Right kidney (tissue), 1 donor: ENCODE results near the gene BOLA3.
"Not testable (repeated sequence)": the region's sequence is repeated elsewhere in the genome, so short reads cannot be mapped to it uniquely, and the experiment has no call there.

Experiments
- DNase-seq: peaks from one replicate; pipeline ENCODE4 v3.0.0-alpha.2; 2016

Gene BOLA3

GRCh38 chr2:74152954-74153353 lies 5.2 kb upstream of the BOLA3 start:
- DNase-seq = no peak

DNA sequence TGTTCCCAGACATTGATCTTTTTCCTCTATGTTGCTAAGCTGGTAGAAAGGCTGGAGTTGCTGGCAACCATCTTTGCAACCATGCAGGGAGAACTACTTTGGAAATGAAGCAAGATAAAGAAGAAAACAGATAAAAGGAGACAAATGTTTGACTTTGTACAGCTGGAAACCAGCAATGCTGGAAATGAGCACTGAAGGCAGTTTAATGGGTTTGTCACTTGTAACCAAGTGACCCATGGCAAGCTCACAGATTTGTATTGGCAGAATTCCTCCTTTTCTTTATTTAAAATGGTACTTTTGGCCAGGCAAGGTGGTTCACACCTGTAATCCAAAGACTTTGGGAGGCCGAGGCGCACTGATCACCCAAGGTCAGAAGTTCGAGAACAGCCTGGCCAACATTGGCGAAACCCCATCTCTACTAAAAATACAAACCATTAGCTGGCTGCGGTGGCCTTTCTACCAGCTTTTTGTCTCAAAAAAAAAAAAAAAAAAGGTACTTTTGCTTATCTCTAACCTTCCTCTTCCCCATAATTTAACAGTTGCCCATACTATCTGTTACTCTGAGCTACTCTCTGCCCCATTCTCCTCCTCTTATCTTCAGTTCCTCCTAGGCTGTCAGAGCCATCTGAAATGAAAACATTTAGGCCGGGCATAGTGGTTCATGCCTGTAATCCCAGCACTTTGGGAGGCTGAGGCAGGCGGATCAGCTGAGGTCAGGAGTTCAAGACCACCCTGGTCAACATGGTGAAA lies 2.0 kb upstream of the BOLA3 start:
- DNase-seq = no peak

GRCh38 chr2:74149247-74149525 lies 1.5 kb upstream of the BOLA3 start:
- no peak for DNase-seq

- DNase-seq = no peak
Measured at GRCh38 chr2:74148457-74149246, 940 bp upstream of the BOLA3 start.

DNA sequence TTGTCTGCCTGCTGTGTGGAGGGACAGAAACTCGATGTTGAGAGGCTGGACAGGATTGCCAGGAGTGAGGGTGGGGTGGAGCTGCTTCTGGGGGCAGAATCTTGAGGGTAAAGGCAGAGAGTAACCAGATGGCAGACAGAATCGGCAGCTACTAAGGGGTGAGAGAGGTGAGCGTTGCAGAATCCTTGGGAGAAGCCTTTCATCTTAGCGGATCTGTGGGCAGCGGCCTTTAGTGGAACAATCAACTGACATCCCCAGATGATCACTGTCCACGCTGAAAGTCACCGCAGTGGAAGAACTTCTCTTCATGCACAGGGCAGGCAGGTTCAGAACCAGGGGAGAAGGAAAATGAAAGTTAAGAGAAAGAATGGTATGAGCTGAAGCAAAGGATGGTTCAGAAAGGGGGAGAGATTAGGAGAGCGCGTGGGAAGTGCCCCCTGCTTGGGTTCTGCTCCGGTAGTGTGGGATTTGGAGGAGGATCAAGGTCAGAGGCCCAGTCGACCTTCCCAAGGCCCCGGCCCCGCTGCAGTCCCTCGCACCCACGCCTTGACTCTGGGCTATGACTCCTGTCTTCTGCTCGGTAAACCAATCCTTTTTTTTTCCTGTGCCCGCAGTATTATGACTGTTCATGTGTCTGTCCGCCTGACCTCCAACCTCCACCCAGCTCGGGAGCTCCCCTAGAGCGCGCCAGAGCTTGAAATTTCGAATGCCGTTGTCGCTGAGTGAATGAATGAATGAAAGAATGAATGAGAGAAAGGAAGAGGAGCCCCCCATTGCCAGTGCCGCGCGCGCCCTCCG lies 584 bp downstream of the BOLA3 start:
- DNase-seq = no peak

- DNase-seq = no peak
Measured at GRCh38 chr2:74142340-74142739, 5.4 kb downstream of the BOLA3 start.

DNA sequence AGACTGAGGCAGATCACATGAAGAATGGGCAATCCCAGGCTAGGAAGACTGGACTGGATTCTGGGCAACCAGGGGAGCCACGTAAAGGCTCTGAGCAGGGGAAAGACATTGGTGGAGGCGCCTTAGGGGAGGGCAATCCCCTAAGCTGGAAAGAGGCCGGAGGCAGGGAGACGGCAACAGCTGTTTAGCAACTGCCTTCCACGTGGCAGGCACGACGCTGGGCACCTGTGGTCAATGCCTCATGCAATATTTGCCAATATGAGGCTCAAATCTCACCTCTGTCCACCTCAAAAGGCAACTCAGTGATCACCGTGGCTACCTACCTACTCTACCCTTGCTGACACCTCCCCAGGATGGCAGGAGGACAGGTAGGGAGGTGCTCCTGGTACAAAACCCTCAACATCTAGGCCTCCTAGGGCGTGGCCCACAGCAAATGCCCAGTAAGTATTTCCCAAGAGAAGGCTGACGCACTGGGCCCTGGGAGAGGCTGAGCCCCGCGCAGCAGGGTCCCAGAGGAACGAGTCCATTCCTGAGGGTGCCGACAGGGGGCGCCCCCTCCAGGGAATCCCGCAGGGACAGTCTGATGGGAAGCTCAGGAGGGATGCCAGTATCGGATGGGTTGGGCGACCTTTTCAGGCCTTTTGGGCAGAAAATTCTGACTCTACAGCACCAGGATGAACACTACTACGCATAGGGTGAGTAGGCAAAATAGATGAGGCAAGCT lies 8.9 kb downstream of the BOLA3 start:
- no peak for DNase-seq

DNA sequence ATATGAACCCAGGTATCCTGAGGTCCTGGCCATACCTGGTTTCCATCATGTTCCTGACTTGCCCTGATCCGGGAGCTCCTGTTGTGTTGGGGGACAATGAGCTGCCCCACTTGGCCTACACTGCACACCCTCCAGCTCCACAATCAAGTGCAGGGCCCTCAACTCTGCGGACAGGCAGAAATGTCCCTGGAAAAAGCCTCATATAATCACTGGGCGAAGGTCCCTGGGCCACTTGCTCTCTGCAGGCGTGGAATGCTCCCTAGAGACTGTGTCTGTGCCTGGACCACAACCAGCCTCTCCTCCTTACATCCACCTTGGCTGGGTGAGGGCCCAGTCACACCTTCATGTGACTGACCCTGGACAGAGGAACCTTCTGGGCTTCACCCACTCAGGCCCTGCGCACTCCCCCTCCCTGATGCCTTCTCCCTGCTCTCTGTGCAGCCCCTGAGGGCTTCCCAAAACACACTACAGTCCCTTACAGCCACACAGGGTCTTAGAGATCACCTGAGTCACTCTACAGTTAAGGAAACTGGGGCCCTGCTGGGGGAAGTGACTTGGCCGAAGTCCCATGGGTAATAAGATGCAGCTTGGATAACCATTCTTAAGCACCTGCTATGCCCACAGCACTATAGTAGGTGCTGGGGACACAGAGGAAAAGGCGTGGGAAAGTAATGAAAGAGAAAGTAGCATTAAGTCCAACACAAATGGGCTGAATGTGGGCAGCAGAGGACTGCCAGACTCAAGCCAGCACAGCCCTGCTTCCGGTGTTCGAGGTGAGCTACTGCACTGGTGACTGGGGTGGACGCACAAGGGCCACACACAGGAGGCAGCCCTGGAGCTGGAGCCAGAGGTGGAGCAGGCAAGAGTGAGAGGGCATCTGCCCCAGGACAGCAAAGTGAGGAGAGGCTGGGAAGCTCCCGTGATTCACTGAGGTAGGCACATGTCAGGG lies 9.8 kb downstream of the BOLA3 start:
- no peak for DNase-seq

DNA sequence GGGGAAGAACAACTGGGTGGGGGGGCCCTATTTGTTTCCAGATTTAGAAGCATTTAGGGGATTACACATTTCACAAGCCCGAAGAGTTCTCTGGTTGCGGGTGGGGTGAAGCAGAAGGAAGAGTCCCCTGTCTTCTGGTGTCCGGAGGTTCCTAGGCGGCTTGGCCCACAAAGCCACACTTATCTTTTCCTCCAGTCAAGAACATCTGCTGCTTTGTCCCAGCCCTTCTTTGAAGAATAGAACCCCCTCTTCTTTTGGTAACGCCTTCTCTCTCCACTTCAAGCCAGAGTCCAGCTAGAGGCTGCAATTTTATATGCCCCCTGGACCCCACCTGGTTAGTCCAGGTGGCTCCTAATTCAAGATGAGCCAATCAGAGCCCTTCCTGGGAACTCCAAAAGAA lies 15.8 kb downstream of the BOLA3 start:
- DNase-seq = no peak

GRCh38 chr2:74130211-74130995 lies 17.3 kb downstream of the BOLA3 start:
- no peak for DNase-seq

DNA sequence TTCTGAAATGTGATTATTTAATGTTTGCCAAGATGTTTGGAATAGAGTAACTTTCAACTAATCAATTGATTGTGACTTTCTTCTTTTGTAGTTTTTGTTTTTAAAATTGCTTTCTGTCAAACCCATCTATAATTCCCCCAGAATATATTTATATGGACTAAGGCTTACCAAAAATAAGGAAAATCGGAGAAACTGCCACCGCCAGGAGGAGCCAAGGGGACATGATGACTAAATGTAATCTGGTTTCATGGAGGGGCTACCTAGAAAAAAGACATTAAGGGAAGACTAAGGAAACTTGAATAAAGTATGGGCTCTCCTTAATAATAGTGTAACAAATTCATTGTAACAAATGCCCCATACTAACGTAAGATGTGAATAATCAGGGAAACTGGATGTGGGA lies 19.5 kb downstream of the BOLA3 start:
- no peak for DNase-seq

DNA sequence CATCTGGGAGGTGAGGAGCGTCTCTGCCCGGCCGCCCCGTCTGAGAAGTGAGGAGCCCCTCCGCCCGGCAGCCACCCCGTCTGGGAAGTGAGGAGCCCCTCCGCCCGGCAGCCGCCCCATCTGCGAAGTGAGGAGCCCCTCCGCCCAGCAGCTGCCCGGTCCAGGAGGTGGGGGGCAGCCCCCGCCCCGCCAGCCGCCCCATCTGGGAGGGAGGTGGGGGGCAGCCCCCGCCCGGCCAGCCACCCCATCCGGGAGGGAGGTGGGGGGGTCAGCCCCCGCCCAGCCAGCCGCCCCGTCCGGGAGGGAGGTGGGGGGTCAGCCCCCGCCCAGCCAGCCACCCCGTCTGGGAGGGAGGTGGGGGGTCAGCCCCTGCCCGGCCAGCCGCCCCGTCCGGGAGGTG lies 23.8 kb downstream of the BOLA3 start:
- not testable (repeated sequence) for DNase-seq

- not testable (repeated sequence) for DNase-seq
Measured at GRCh38 chr2:74121846-74122245, 25.9 kb downstream of the BOLA3 start.

DNA sequence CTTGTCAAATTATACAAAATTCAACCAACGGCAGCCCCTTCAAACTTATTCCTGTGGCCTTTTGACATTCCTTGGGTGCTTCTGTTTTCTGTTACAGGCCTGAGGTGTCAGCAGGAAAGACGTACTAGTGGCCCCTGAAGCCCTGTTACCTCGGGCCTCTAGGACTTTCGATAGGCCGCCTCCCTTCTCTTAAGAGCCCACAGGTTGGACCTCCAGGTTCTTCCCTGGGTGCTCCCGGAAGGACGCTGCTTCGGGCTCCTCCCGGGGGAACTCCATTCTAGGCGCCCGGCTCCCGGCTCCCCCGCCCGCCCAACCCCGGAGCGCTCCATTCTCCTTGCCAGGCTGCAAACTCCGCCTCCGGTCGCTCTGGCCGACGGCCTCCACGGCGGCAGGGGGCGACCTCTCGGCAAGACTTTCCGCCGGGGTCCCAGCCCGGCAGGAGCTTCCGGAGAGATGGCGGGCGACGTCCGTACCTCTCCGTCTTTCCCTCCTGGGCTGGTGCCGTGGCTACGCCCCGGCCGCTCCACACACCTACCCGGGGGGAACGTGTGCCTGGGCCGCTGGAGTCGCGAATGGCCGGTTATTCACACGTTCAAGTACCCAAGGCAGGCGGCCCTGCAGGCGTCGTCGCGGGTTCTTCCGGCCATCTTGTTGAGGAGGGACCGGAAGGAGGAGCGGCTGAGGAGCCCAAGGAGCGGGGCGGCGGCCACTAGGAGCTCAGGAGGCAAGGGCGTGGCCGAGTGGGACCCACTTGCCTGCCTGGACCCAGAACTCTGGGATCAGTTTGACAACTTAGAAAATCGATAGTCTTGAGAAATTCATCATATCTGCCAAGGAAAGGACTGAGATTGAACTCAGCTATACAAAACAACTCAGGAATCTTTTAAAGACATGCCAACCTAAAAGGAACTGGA lies 27.5 kb downstream of the BOLA3 start:
- DNase-seq = peak; percentile 97

DNA sequence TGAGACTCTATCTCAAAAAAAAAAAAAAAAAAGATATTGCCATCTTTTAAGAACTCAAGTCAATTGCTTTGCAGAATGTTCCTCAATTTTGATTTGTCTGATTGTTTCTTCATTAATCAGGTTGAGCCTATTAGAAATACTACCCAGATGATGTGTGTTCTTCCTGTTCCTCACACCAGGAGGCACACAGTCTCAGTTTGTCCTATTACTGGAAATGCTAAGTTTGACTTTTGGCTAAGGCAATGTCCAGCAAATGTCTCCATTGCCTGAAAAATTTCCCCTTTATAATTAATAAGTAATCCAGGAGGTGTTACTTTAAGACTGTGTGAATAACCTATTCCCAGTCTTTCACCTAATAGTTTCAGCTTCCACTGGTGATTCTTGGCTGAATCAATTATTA lies 28.4 kb downstream of the BOLA3 start:
- no peak for DNase-seq

- no peak for DNase-seq
Measured at GRCh38 chr2:74111380-74111779, 36.3 kb downstream of the BOLA3 start.

- DNase-seq = no peak
Measured at GRCh38 chr2:74110537-74110936, 37.2 kb downstream of the BOLA3 start.

DNA sequence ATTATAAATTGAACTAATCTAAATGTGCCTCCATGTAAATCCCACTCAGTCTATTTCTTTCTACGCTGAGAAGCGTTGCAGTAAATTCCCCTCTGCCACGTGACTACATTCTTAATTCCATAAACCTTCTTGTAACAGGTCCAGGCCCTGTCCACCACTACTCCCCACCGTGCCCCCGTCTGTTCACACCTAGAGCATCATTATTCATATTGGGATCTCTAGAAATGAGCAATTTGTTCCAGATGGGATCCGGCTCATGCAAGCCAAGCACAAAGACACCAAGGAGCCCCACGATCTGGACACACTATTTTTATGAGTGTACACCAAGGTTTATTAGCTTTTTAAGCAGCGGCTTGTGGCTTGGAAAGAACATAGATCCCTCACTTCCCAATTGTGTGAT lies 38.2 kb downstream of the BOLA3 start:
- DNase-seq = no peak

DNA sequence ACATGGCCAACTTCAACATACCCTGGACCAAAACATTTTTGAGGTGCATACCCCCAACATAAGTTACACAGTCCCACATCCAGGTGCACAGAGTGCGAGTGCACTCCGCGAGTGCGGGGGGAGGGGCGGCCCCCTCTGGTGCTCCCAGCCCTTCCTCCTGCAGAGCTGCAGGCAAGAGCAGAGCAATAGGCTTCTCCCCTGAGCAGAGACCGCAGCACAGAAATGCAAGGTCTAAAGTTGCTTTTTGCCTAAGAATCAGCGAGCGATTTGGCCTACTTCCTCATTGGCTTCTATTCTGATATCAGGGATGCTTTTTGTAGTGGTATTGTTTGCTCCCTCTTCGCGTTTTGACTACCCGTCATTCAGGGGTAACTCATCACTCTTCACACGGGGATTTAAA lies 40.6 kb downstream of the BOLA3 start:
- DNase-seq = no peak

- DNase-seq = no peak
Measured at GRCh38 chr2:74105413-74105812, 42.3 kb downstream of the BOLA3 start.
